SIG-M5 treated with dmso at 0.1 percent for 504 hours (cell line): ENCODE measurements around the gene AGXT.

Experiments
- DNase-seq: peaks from one replicate; lab custom pipeline; 2025; ENCODE audit not compliant: unreplicated experiment; lab: John Stamatoyannopoulos, UW

The AGXT gene

GRCh38 chr2:240869109-240869955, 708 bp downstream of the AGXT start:
- DNase-seq = no peak

DNA sequence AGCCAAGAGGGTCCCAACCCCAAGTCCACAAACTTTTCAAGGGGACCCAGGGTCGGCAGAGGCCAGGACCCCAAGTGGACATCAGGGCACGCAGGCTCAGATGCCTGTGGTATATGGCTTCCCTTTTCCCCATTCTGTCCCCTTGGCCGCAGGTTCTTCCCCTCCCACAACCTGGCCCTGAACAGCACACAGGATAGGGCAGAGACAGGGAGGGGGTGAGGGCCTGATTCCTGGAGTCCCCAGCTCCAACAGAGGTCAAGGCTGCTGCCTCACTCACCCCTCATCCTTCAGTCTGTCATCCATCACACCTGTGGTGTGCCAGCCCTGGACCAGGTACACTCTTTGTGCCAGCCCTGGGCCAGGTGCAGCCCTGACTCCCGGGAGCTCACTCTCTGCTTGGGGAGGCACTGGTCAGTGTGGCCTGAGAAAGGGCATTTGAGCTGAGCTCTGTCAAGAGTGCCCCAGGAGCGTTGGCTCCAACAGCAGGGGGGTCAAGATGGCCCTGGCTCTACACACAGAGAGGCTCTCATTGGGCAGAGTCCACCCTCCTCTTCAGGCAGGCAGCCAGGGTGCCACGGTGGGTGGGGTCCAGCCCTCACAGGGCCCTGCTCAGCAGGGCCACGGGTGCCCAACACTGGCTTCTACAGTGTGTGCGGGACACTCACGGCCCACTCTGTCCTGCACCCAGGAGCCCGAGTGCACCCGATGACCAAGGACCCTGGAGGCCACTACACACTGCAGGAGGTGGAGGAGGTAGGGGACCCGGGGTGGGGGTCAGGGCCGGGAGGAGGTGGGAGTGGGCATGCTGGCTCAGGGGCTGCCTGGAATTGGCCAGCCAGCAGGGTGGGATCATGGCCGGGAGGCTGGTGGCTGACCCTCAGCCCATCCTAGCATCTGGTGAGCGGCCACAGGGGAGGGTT, 1.6 kb downstream of the AGXT start:
- DNase-seq = no peak

DNA sequence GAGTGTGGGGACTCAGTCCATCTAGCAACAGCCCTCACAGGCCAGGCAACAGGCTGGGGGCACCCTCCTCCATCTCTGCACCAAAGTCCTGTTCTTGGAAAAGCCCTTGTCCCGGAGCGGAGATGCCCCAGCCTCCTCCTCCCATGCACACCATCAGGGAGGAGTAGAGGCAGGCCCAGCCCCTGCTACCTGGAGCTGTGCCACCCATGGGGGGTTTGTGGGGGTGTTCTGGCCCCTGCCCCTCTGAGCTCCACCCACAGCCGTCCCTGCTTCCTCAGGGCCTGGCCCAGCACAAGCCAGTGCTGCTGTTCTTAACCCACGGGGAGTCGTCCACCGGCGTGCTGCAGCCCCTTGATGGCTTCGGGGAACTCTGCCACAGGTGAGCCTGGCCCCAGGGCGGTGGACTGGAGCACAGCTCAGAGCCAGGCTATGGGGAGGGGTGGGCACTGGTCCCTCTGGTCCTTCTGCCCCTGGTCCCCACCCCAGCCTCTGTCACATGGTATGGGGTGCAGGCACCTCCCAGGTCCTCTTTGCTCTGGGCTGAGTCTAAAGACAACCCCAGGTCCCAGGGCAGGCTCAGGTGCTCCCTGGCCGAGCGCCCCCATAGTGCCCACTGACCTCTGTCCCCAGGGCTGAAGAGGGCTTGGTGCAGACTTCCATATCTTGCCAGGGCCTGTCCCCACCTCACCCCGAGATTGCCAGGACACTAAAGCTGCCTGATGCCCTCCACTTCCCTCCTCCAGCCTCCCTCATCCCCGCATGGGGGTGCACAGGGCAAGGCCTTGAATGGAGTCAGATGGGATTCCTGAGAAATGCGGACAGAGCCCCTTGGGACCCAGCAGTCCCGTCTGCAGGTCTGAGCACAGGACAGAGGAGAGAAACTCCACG, 2.7 kb downstream of the AGXT start:
- DNase-seq = no peak

- DNase-seq = no peak
Measured at GRCh38 chr2:240872317-240873097, 3.9 kb downstream of the AGXT start.

DNA sequence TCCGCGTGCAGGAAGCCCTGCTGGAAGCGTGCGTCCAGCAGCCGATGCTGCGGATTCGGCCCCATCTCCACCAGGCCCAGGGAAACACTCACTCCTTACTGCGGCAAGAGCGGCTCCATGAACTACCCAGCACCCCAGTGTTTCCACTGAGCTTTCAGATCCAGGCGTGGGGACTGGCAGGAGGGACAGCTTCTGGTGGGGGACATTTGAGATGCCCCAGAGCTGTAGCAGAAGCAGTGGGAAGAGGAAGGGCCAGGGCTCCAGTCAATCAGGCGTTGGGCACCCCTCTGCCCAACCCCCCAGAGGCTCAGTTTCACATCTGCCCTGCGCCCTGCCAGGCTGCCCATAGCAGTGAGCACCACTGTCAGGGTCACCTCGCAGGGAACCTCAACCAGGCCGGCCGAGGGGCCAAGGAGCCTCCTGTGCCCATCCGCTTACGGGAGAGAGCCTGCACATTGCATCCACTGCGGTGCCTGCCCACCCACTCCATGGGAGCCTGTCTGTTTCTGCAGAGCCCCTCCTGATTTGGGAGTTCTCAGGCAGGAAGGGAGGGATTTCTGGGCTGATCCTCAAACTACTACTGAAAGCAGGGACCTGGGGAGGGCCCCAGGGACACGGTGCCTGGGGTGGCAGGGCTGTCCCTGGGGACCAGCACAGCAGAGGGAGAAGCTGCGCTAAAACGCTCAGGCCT, 4.6 kb downstream of the AGXT start:
- DNase-seq = no peak

GRCh38 chr2:240873805-240874714, 5.4 kb downstream of the AGXT start:
- no peak for DNase-seq

GRCh38 chr2:240874715-240875227, 6.1 kb downstream of the AGXT start:
- DNase-seq = no peak

GRCh38 chr2:240875228-240876034, 6.8 kb downstream of the AGXT start:
- no peak for DNase-seq

GRCh38 chr2:240876035-240876474, 7.4 kb downstream of the AGXT start:
- no peak for DNase-seq

DNA sequence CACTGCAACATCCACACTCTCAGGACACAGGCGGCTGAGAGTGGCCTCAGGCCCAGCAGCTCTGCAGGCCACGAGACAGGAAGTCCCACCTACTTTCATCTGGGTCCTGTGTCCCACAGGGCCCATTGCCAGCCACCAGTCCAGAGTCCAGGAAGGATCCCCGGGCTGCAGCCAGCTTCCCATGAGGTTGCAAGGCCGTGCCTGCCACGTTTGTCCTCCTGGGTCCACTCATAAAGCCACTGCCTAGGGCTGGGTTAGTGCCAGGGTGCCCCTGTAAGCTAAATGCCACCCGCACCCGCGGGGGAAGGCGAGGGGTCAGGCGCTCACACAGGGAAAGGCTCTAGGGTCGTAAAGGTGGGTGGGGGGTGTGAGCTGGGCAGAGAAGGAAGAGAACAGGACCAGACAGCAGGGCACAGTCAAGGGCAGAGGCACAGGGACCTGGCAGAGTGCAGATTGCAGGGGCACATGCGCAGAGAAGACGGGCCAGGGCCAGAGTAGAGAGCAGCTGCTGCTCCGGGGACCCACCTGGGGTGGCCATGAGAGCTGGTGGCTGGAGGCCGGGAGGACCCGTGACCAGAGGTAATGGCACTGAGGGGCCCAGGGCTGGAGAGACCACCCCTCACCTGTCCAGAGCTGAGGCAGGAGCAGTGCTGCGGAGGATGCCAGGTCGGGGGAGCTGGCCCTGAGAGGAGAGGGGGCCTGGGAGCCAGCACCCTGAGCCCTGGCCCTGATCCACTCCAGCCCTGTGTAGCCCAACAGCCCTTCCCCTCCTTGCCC, 8.0 kb downstream of the AGXT start:
- no peak for DNase-seq

- DNase-seq = no peak
Measured at GRCh38 chr2:240877460-240878340, 9.1 kb downstream of the AGXT start.

DNA sequence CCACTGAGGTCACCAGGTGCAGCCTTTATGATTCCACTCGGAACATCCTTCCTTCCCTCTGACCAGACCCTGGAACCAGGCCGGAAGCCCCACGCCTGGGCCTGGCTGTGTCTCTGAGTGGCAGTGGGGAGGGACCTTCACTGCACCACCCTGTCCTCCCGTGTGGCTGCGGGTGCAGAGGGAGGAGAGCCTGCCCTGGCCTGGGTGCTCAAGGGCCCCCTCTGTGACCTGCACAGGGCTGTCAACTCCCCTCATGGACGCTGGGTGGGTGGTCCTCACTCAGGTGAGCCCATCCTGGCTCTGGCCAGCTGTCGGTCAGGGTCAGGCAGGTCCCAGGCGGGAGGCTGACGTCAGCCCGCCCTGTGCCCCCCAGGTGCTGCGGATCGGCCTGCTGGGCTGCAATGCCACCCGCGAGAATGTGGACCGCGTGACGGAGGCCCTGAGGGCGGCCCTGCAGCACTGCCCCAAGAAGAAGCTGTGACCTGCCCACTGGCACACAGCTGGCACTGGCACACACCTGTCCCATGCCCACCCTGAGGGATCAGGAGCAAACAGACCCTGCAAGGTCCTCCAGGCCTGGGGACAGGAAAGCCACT, 9.8 kb downstream of the AGXT start:
- DNase-seq = no peak

DNA sequence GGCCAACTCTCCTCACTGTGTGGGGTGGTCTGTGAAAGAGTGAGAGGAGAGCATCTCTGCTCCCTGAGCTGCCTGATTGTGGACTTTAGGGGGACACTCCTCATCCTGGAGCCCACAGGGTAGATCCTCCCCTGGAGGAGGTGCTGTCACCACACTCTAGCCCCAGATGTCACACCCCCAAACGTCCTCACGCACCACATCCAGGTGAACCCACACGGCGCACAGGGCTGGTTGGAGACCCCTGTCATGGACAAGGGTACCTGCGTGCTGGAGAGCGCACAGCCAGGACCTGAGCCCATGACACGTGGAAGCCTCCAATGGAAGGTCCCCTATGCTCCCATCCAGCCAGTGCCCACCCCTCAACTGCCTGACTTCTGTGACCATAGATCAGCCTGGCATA, 10.5 kb downstream of the AGXT start:
- DNase-seq = no peak

DNA sequence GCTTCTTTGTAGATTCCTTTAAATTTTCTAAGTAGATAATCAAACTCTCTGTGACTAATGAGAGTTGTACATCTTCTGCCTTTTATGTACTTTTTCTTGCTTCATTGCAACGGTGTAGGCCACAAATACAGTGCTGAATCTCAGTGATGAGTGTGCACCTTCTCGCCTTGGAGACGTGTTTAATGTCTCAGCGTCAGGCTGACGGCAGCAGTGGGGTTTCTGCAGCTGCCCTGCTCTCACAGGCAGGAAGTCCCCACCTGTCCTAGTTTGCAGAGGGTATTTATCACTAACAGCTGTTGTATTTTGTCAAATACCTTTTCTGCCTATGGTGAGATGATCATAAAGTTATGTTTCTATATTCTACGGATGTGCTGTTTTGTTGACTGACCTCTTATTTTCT, 13.3 kb downstream of the AGXT start:
- DNase-seq = no peak

DNA sequence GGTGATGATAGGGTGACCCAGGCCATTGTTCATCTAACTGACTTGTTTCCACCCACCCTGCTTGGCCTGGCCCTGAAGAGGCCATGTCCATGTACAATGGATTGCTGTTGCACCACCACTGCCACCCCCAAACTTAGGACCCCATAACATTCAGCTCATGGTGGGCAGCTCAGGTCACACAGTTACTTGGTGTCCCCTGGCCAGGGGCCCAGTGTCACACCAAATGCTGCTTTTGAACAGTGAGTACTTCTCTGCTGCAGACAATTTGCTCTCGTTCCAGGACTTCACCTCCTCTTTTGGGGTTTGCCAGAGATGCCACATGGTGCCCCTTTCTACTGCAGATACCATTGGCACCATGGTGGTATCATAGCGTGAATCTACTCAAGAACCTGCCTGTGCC, 15.6 kb downstream of the AGXT start:
- no peak for DNase-seq
